Stimulated activated naive CD8-positive, alpha-beta T cell treated with anti-CD3 and anti-CD28 coated beads, Interleukin-15, Interleukin-2, amounts not matched to agents 100 ng/mL and 50 ng/mL, for 24 hours (primary cell): ENCODE data around the gene RICTOR.

Experiments
- H3K27ac Mint-ChIP-seq: one replicate; pipeline ENCODE4 v1.8.0; 2021; ENCODE audit warnings: mild to moderate bottlenecking, mixed read lengths
- H3K27me3 Mint-ChIP-seq: one replicate; pipeline ENCODE4 v1.8.0; 2021; ENCODE audit warnings: mixed read lengths
- H3K36me3 Mint-ChIP-seq: one replicate; pipeline ENCODE4 v1.8.0; 2021; ENCODE audit warnings: low read depth, mixed read lengths
- H3K4me1 Mint-ChIP-seq: one replicate; pipeline ENCODE4 v1.8.0; 2021; ENCODE audit warnings: low read depth, mixed read lengths
- H3K4me3 Mint-ChIP-seq: one replicate; pipeline ENCODE4 v1.8.0; 2021; ENCODE audit warnings: mild to moderate bottlenecking, mixed read lengths
- H3K9me3 Mint-ChIP-seq: one replicate; pipeline ENCODE4 v1.8.0; 2021; ENCODE audit warnings: mixed read lengths

The RICTOR gene

GRCh38 chr5:39108987-39109386, 34.8 kb upstream of the RICTOR start:
- no peaks in the 10 kb centered on the region for H3K9me3 Mint-ChIP-seq
- H3K27me3 Mint-ChIP-seq = no peaks in the 10 kb centered on the region
- peaks cover 21% of the 10 kb centered on the region for H3K36me3 Mint-ChIP-seq
- H3K27ac Mint-ChIP-seq = no peak overlapping the region
- H3K4me1 Mint-ChIP-seq = peaks cover 4% of the 10 kb centered on the region
- H3K4me3 Mint-ChIP-seq = no peak overlapping the region

- Mint-ChIP-seq H3K36me3 (peaks cover 17% of the 10 kb centered on the region), H3K4me1 (peaks cover 8% of the 10 kb centered on the region)
Observed at GRCh38 chr5:39107350-39107749, 33.2 kb upstream of the RICTOR start.

GRCh38 chr5:39106322-39106721, 32.1 kb upstream of the RICTOR start:
- Mint-ChIP-seq H3K4me1 (peaks cover 17% of the 10 kb centered on the region), H3K27me3 (no peaks in the 10 kb centered on the region), H3K36me3 (peaks cover 18% of the 10 kb centered on the region), H3K27ac (no peak overlapping the region), H3K9me3 (no peaks in the 10 kb centered on the region), H3K4me3 (no peak overlapping the region)

More at GRCh38 chr5:39107350-39107749, 33.2 kb upstream of the RICTOR start:
- no peak overlapping the region for H3K27ac Mint-ChIP-seq
- no peak overlapping the region for H3K4me3 Mint-ChIP-seq
- no peaks in the 10 kb centered on the region for H3K27me3 Mint-ChIP-seq
- no peaks in the 10 kb centered on the region for H3K9me3 Mint-ChIP-seq

GRCh38 chr5:39104221-39104620, 30.0 kb upstream of the RICTOR start:
- no peak overlapping the region for H3K27ac Mint-ChIP-seq
- H3K4me3 Mint-ChIP-seq = no peak overlapping the region
- H3K36me3 Mint-ChIP-seq = peaks cover 18% of the 10 kb centered on the region
- no peaks in the 10 kb centered on the region for H3K9me3 Mint-ChIP-seq
- no peaks in the 10 kb centered on the region for H3K27me3 Mint-ChIP-seq
- peaks cover 34% of the 10 kb centered on the region for H3K4me1 Mint-ChIP-seq

- Mint-ChIP-seq H3K27ac (no peak overlapping the region), H3K36me3 (peaks cover 18% of the 10 kb centered on the region), H3K9me3 (no peaks in the 10 kb centered on the region), H3K27me3 (no peaks in the 10 kb centered on the region), H3K4me1 (peaks cover 34% of the 10 kb centered on the region), H3K4me3 (no peak overlapping the region)
Observed at GRCh38 chr5:39102684-39103155, 28.5 kb upstream of the RICTOR start.

GRCh38 chr5:39100851-39101396, 26.7 kb upstream of the RICTOR start:
- peaks cover 15% of the 10 kb centered on the region for H3K36me3 Mint-ChIP-seq
- peaks cover 34% of the 10 kb centered on the region for H3K4me1 Mint-ChIP-seq
- no peak overlapping the region for H3K4me3 Mint-ChIP-seq
- H3K27me3 Mint-ChIP-seq = no peaks in the 10 kb centered on the region
- H3K9me3 Mint-ChIP-seq = no peaks in the 10 kb centered on the region
- H3K27ac Mint-ChIP-seq = no peak overlapping the region

GRCh38 chr5:39100301-39100850, 26.2 kb upstream of the RICTOR start:
- Mint-ChIP-seq H3K27me3 (no peaks in the 10 kb centered on the region), H3K27ac (no peak overlapping the region), H3K4me1 (peaks cover 34% of the 10 kb centered on the region), H3K9me3 (no peaks in the 10 kb centered on the region), H3K36me3 (peaks cover 13% of the 10 kb centered on the region), H3K4me3 (no peak overlapping the region)

- no peaks in the 10 kb centered on the region for H3K27me3 Mint-ChIP-seq
- no peaks in the 10 kb centered on the region for H3K9me3 Mint-ChIP-seq
- peaks cover 13% of the 10 kb centered on the region for H3K36me3 Mint-ChIP-seq
- H3K4me3 Mint-ChIP-seq = no peak overlapping the region
- H3K4me1 Mint-ChIP-seq = peaks cover 34% of the 10 kb centered on the region
- no peak overlapping the region for H3K27ac Mint-ChIP-seq
Observed at GRCh38 chr5:39099831-39100230, 25.6 kb upstream of the RICTOR start.

GRCh38 chr5:39093352-39093751, 19.2 kb upstream of the RICTOR start:
- H3K27ac Mint-ChIP-seq = no peak overlapping the region
- no peaks in the 10 kb centered on the region for H3K4me1 Mint-ChIP-seq
- peaks cover 14% of the 10 kb centered on the region for H3K27me3 Mint-ChIP-seq
- H3K9me3 Mint-ChIP-seq = no peaks in the 10 kb centered on the region
- H3K36me3 Mint-ChIP-seq = no peaks in the 10 kb centered on the region
- H3K4me3 Mint-ChIP-seq = no peak overlapping the region

- H3K4me1 Mint-ChIP-seq = no peaks in the 10 kb centered on the region
- H3K4me3 Mint-ChIP-seq = no peak overlapping the region
- no peaks in the 10 kb centered on the region for H3K9me3 Mint-ChIP-seq
- H3K27me3 Mint-ChIP-seq = peaks cover 14% of the 10 kb centered on the region
- H3K27ac Mint-ChIP-seq = no peak overlapping the region
- H3K36me3 Mint-ChIP-seq = no peaks in the 10 kb centered on the region
Observed at GRCh38 chr5:39092581-39093351, 18.6 kb upstream of the RICTOR start.

- Mint-ChIP-seq H3K9me3 (no peaks in the 10 kb centered on the region), H3K4me3 (no peak overlapping the region), H3K36me3 (no peaks in the 10 kb centered on the region), H3K27ac (no peak overlapping the region), H3K4me1 (no peaks in the 10 kb centered on the region), H3K27me3 (peaks cover 14% of the 10 kb centered on the region)
Observed at GRCh38 chr5:39091940-39092580, 17.9 kb upstream of the RICTOR start.

GRCh38 chr5:39083968-39084367, 9.8 kb upstream of the RICTOR start:
- H3K4me3 Mint-ChIP-seq = no peak overlapping the region
- H3K9me3 Mint-ChIP-seq = peaks cover 10% of the 10 kb centered on the region
- peaks cover 26% of the 10 kb centered on the region for H3K27me3 Mint-ChIP-seq
- H3K4me1 Mint-ChIP-seq = no peaks in the 10 kb centered on the region
- H3K27ac Mint-ChIP-seq = no peak overlapping the region
- peaks cover 9% of the 10 kb centered on the region for H3K36me3 Mint-ChIP-seq

- Mint-ChIP-seq H3K4me1 (no peaks in the 10 kb centered on the region), H3K27ac (no peak overlapping the region), H3K4me3 (no peak overlapping the region), H3K9me3 (peaks cover 10% of the 10 kb centered on the region), H3K36me3 (peaks cover 9% of the 10 kb centered on the region), H3K27me3 (peaks cover 29% of the 10 kb centered on the region)
Observed at GRCh38 chr5:39082995-39083394, 8.8 kb upstream of the RICTOR start.

- H3K4me3 Mint-ChIP-seq = no peak overlapping the region
- H3K27me3 Mint-ChIP-seq = peaks cover 47% of the 10 kb centered on the region
- H3K9me3 Mint-ChIP-seq = peaks cover 10% of the 10 kb centered on the region
- no peak overlapping the region for H3K27ac Mint-ChIP-seq
- H3K36me3 Mint-ChIP-seq = peaks cover 9% of the 10 kb centered on the region
- peaks cover 14% of the 10 kb centered on the region for H3K4me1 Mint-ChIP-seq
Observed at GRCh38 chr5:39080597-39081204, 6.5 kb upstream of the RICTOR start.

GRCh38 chr5:39080168-39080567, 6.0 kb upstream of the RICTOR start:
- Mint-ChIP-seq H3K27ac (no peak overlapping the region), H3K27me3 (peaks cover 50% of the 10 kb centered on the region)

More at GRCh38 chr5:39080168-39080567, 6.0 kb upstream of the RICTOR start:
- Mint-ChIP-seq H3K4me3 (no peak overlapping the region), H3K36me3 (peaks cover 9% of the 10 kb centered on the region), H3K9me3 (peaks cover 10% of the 10 kb centered on the region), H3K4me1 (peaks cover 19% of the 10 kb centered on the region)
